B cell (primary cell): ENCODE results near the gene COBL. TPM values are rescaled to one million over a fixed set of nuclear protein-coding genes. Genes with fewer than 3 reads are reported as not detected.

Experiments used
- ATAC-seq: fragments of 200-7000 bp; cut with Tn5 transposase; one replicate; pipeline ENCODE4 v1.10.0; 2021; ENCODE audit warnings: low read depth, mild to moderate bottlenecking, moderate number of reproducible peaks, moderate library complexity
- CTCF ChIA-PET: fragments of 350-600 bp; sonication (Branson Sonifier 250); formaldehyde crosslinking; loops from one replicate; lab custom pipeline; 2021; ENCODE audit warnings: antibody characterized with exemption, inconsistent platforms; lab: Charles Lee
- POLR2A ChIA-PET: fragments of 350-600 bp; sonication (Branson Sonifier 250); formaldehyde crosslinking; loops from one replicate; lab custom pipeline; 2021; ENCODE audit warnings: antibody characterized with exemption; lab: Charles Lee
- DNase-seq: peaks from one replicate; pipeline ENCODE4 v3.0.0; 2013
- H2AFZ ChIP-seq: 2 replicates; pipeline ENCODE4 v1.6.1; 2012; ENCODE audit warnings: mild to moderate bottlenecking, low read depth, low read length; ENCODE audit not compliant: insufficient read depth, poor library complexity, severe bottlenecking
- H3K27ac ChIP-seq, 2 donors: 1 replicate in 1 of 2; 2 replicates in 1 of 2; pipeline ENCODE4 v1.5.1; 2012 to 2013; ENCODE audit warnings: low read length in 2 of 2, mild to moderate bottlenecking in 2 of 2, moderate library complexity in 1 of 2
- H3K27me3 ChIP-seq, 4 experiments: fragments of 200-600 bp in 1 of 4; sonication (generic) in 1 of 4; replicated peaks in 1 of 4; 1 replicate in 2 of 4; 2 replicates in 2 of 4; pipeline versions ENCODE4 v1.6.1 to v1.7.0; 2013 to 2016; ENCODE audit warnings: low read length in 3 of 4, mild to moderate bottlenecking in 2 of 4, mixed read lengths in 1 of 4, moderate library complexity in 1 of 4; ENCODE audit not compliant: insufficient read depth in 4 of 4, control insufficient read depth in 3 of 4; ENCODE audit errors: control extremely low read depth in 1 of 4
- H3K36me3 ChIP-seq, 2 experiments: replicated peaks in 1 of 2; 1 replicate in 1 of 2; 2 replicates in 1 of 2; pipeline versions ENCODE4 v1.6.1 to v1.7.1; 2013; ENCODE audit warnings: low read length in 1 of 2; ENCODE audit not compliant: insufficient read depth in 2 of 2, control insufficient read depth in 1 of 2; ENCODE audit errors: control extremely low read depth in 1 of 2, extremely low read depth in 1 of 2
- H3K4me1 ChIP-seq, 2 donors: fragments of 200-600 bp in 1 of 2; sonication (generic) in 1 of 2; 1 replicate in 1 of 2; 2 replicates in 1 of 2; pipeline versions ENCODE4 v1.5.1 to v1.6.1; 2013 to 2017; ENCODE audit warnings: low read length in 2 of 2; ENCODE audit not compliant: control insufficient read depth in 2 of 2, insufficient read depth in 2 of 2
- H3K4me2 ChIP-seq: replicated peaks from 2 replicates; pipeline ENCODE3; 2012; ENCODE audit warnings: mild to moderate bottlenecking, low read depth, low read length; ENCODE audit not compliant: poor library complexity, severe bottlenecking
- H3K4me3 ChIP-seq, 5 experiments: fragments of 200-600 bp in 1 of 5; sonication (generic) in 1 of 5; 1 replicate in 3 of 5; 2 replicates in 2 of 5; pipeline versions ENCODE4 v1.5.1 to v1.7.0; 2011 to 2016; ENCODE audit warnings: low read length in 4 of 5, mild to moderate bottlenecking in 4 of 5, low read depth in 2 of 5, control low read depth in 1 of 5, moderate library complexity in 1 of 5; ENCODE audit not compliant: insufficient read depth in 1 of 5; ENCODE audit errors: control extremely low read depth in 1 of 5, extremely low read depth in 1 of 5
- H3K79me2 ChIP-seq: fragments of 200-600 bp; sonication (generic); one replicate; pipeline ENCODE4 v1.6.0; 2016; ENCODE audit warnings: low read length; ENCODE audit not compliant: control insufficient read depth, insufficient read depth
- H3K9ac ChIP-seq: fragments of 200-600 bp; sonication (generic); 2 replicates; pipeline ENCODE4 v1.6.1; 2017; ENCODE audit warnings: mild to moderate bottlenecking, low read length, moderate library complexity
- H3K9me3 ChIP-seq, 3 donors: one replicate each; pipeline versions ENCODE4 v1.6.1 to v1.7.1; 2013; ENCODE audit warnings: low read length in 2 of 3; ENCODE audit not compliant: control insufficient read depth in 2 of 3, insufficient read depth in 1 of 3; ENCODE audit errors: control extremely low read depth in 1 of 3
- H4K20me1 ChIP-seq: 2 replicates; pipeline ENCODE4 v1.6.0; 2012; ENCODE audit warnings: mild to moderate bottlenecking, low read length; ENCODE audit not compliant: insufficient read depth, control insufficient read depth, poor library complexity, severe bottlenecking
- H3K27ac Mint-ChIP-seq: one replicate; pipeline ENCODE4 v1.8.0; 2021; ENCODE audit warnings: mixed read lengths
- H3K27me3 Mint-ChIP-seq: one replicate; pipeline ENCODE4 v1.8.0; 2021; ENCODE audit warnings: mixed read lengths
- H3K4me1 Mint-ChIP-seq: one replicate; pipeline ENCODE4 v1.8.0; 2021; ENCODE audit warnings: mixed read lengths
- H3K4me3 Mint-ChIP-seq: one replicate; pipeline ENCODE4 v1.8.0; 2021; ENCODE audit warnings: mixed read lengths
- H3K9me3 Mint-ChIP-seq: one replicate; pipeline ENCODE4 v1.8.0; 2022; ENCODE audit warnings: mixed read lengths; ENCODE audit not compliant: insufficient read depth
- EZH2 ChIP-seq: IDR thresholded peaks from 2 replicates; pipeline ENCODE4 v1.6.1; 2012; ENCODE audit warnings: borderline replicate concordance, low read depth, mild to moderate bottlenecking, moderate library complexity, low read length; ENCODE audit not compliant: insufficient read depth, poor library complexity, severe bottlenecking
- WGBS: methylation state at CpG from one replicate; pipeline ENCODE4 v1.1.5; 2013; ENCODE audit warnings: missing lambda C conversion rate; ENCODE audit not compliant: insufficient coverage; 5-methylcytosine and 5-hydroxymethylcytosine counted together
- intact Hi-C: fragments of 100-400 bp; cut with micrococcal nuclease; formaldehyde crosslinking; loops from one replicate; pipeline ENCODE4 v1.10.0; 2022
- polyA plus RNA-seq: library from polyadenylated mRNA; depleted of rRNA; stranded (reverse); fragments of >200 nt; gene quantifications from 2 replicates; pipeline ENCODE4 v1.2.3, GENCODE V29; 2012
- total RNA-seq, 2 donors: library from RNA; stranded (reverse); fragments of 120-200 nt in 1 of 2; gene quantifications; 1 replicate in 1 of 2; 2 replicates in 1 of 2; pipeline versions ENCODE4 v1.2.3 to v1.2.4, GENCODE V29; 2013 to 2022
- TF ChIP-seq, protein P1 (sequence below): fragments of 200-600 bp; IDR thresholded peaks from one replicate; pipeline ENCODE4 v1.8.0; 2022; ENCODE audit warnings: antibody characterized with exemption, mild to moderate bottlenecking

Gene COBL
- total and polyA plus RNA-seq, 2 donors (not counting 1 experiment from before 2014, with no cell fraction given): not detected

DNA sequence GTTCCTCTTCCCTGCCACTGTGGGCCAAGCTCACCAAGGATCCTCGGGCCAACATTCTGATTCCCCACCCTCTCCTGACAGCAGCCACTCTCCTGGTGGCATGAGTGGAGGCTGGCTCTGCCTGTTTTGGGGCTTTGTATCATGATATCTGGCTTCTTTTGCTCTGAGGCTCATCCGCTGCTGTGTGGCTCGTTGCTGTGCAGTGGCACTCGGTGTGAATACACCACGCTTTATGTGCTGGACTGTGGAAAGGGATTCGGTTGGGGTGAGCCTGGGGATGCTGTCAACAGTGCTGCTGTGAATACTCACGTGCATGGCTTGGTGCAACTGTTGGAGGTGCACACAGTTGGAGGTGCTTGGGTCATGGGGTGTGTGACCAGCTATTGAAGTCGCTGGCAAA, 208.5 kb downstream of the COBL start:
- no peaks in the 10 kb centered on the region for H3K4me1 Mint-ChIP-seq
- 91% methylated on average over 7 of the region's 8 CpGs for whole genome bisulfite sequencing
- no peaks in the 10 kb centered on the region for H3K27me3 Mint-ChIP-seq
- Histone ChIP-seq H3K27me3 (no peaks in the 10 kb centered on the region), H3K36me3 (no peaks in the 10 kb centered on the region), H3K27ac (no peak overlapping the region), H3K9me3 (peaks cover 0 to 8% (median 0%) of the 10 kb centered on the region in 3 donors), H3K9ac (no peak overlapping the region), H2AFZ (no peak overlapping the region), H3K4me3 (no peak overlapping the region), H3K4me1 (no peaks in the 10 kb centered on the region), H3K79me2 (no peaks in the 10 kb centered on the region), H4K20me1 (no peaks in the 10 kb centered on the region), H3K4me2 (no peak overlapping the region)
- TF ChIP-seq, protein P1, sequence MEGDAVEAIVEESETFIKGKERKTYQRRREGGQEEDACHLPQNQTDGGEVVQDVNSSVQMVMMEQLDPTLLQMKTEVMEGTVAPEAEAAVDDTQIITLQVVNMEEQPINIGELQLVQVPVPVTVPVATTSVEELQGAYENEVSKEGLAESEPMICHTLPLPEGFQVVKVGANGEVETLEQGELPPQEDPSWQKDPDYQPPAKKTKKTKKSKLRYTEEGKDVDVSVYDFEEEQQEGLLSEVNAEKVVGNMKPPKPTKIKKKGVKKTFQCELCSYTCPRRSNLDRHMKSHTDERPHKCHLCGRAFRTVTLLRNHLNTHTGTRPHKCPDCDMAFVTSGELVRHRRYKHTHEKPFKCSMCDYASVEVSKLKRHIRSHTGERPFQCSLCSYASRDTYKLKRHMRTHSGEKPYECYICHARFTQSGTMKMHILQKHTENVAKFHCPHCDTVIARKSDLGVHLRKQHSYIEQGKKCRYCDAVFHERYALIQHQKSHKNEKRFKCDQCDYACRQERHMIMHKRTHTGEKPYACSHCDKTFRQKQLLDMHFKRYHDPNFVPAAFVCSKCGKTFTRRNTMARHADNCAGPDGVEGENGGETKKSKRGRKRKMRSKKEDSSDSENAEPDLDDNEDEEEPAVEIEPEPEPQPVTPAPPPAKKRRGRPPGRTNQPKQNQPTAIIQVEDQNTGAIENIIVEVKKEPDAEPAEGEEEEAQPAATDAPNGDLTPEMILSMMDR: no peak
- no peak for TF ChIP-seq EZH2
- no peaks in the 10 kb centered on the region for H3K9me3 Mint-ChIP-seq
- POLR2A ChIA-PET: no interaction called here
- no peak for DNase-seq
- H3K4me3 Mint-ChIP-seq: no peak overlapping the region
- no peak for ATAC-seq
- no peak overlapping the region for H3K27ac Mint-ChIP-seq
- intact Hi-C loops: no loop called here
- CTCF ChIA-PET: no interaction called here

DNA sequence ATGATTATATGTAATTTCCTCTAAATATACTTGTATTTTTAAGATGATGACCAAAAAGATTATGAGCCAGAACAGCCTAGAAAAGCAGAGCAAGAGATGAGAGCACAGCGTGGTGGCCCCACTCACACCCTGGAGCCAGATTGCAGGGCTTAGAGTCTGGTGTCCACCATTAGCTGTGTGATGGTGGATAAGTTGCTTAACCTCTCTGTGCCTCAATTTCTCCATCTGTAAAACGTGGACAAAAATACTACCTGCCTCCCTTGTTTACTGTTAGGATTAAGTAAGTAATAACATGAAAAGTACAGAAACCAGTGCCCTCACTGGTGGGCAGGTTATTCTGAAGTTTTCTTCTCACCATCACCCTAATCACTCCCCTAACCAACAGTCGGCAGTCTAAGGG, 212.3 kb downstream of the COBL start:
- Mint-ChIP-seq H3K4me1 (no peaks in the 10 kb centered on the region), H3K4me3 (no peak overlapping the region), H3K27ac (no peak overlapping the region), H3K9me3 (no peaks in the 10 kb centered on the region), H3K27me3 (no peaks in the 10 kb centered on the region)
- H2AFZ ChIP-seq: no peak overlapping the region
- DNase-seq (no peak), ATAC-seq (no peak)
- H3K4me3 ChIP-seq: no peak overlapping the region
- no peaks in the 10 kb centered on the region for H4K20me1 ChIP-seq
- H3K4me1 ChIP-seq: no peaks in the 10 kb centered on the region
- POLR2A ChIA-PET: no interaction called here
- no peaks in the 10 kb centered on the region for H3K36me3 ChIP-seq
- no peaks in the 10 kb centered on the region for H3K79me2 ChIP-seq
- CTCF ChIA-PET: no interaction called here
- no peak overlapping the region for H3K4me2 ChIP-seq
- no peak overlapping the region for H3K9ac ChIP-seq
- 86% methylated on average over 1 of the region's 3 CpGs for WGBS
- H3K27me3 ChIP-seq: no peaks in the 10 kb centered on the region
- intact Hi-C loops: no loop called here
- no peak for TF ChIP-seq EZH2
- TF ChIP-seq, protein P1: no peak
- H3K9me3 ChIP-seq: peaks cover 0 to 8% (median 0%) of the 10 kb centered on the region in 3 donors
- H3K27ac ChIP-seq: no peak overlapping the region
